Esophagus squamous epithelium (tissue), 5 donors: ENCODE results near the gene LRP1. TPM values are rescaled to one million over a fixed set of nuclear protein-coding genes. Genes with fewer than 3 reads are reported as not detected.

ENCODE experiments used
- DNase-seq: peaks from one replicate; lab custom pipeline; 2025; lab: John Stamatoyannopoulos, UW
- H3K27ac ChIP-seq, 4 donors: fragments of 200-600 bp; sonication (generic); one replicate each; pipeline ENCODE4 v1.5.1; 2016 to 2019; ENCODE audit warnings: mild to moderate bottlenecking in 1 of 4
- H3K27me3 ChIP-seq, 4 donors: fragments of 200-600 bp; sonication (generic); 1 replicate in 3 of 4; 2 replicates in 1 of 4; pipeline versions ENCODE4 v1.5.1 to v1.6.0; 2017 to 2021; ENCODE audit warnings: antibody characterized with exemption in 1 of 4
- H3K36me3 ChIP-seq, 3 donors: fragments of 200-600 bp; sonication (generic); one replicate each; pipeline ENCODE4 v1.5.1; 2016 to 2019
- H3K4me1 ChIP-seq, 3 donors: fragments of 200-600 bp; sonication (generic); one replicate each; pipeline ENCODE4 v1.5.1; 2017 to 2019
- H3K4me3 ChIP-seq, 4 donors: fragments of 200-600 bp; sonication (generic); 1 replicate in 3 of 4; 2 replicates in 1 of 4; pipeline ENCODE4 v1.5.1; 2016 to 2019; ENCODE audit warnings: mild to moderate bottlenecking in 2 of 4, moderate library complexity in 1 of 4
- H3K9me3 ChIP-seq, 3 donors: fragments of 200-600 bp; sonication (generic); one replicate each; pipeline ENCODE4 v1.5.1; 2016 to 2019
- CTCF ChIP-seq, 6 experiments: fragments of 450-650 bp in 4 of 6; fragments of 200-600 bp in 2 of 6; sonication (generic) in 2 of 6; IDR thresholded peaks; one replicate each; pipeline ENCODE4 v1.5.1; 2016 to 2019; ENCODE audit warnings: antibody characterized with exemption in 6 of 6, mild to moderate bottlenecking in 4 of 6, moderate library complexity in 4 of 6
- POLR2A ChIP-seq, 4 donors: fragments of 450-650 bp; IDR thresholded peaks; one replicate each; pipeline ENCODE4 v1.6.1; 2017; ENCODE audit warnings: antibody characterized with exemption in 4 of 4, mild to moderate bottlenecking in 4 of 4, moderate library complexity in 3 of 4
- WGBS, 2 donors: methylation state at CpG; one replicate each; pipeline ENCODE4 v1.1.5; 2018; 5-methylcytosine and 5-hydroxymethylcytosine counted together
- intact Hi-C: fragments of 100-400 bp; cut with DNase I; formaldehyde crosslinking; loops from one replicate; pipeline ENCODE4 v1.15.0; 2022
- total RNA-seq, 4 donors: library from RNA; depleted of rRNA; stranded (reverse); fragments of >200 nt; gene quantifications; one replicate each; pipeline ENCODE4 v1.1.0, GENCODE V29; 2016
- donor health status: DM: yes; HTN: yes; CAD: no.

LRP1 gene
- total RNA-seq, 4 donors from 2014 or later: 60.8 to 147 (median 81.9) TPM

DNA sequence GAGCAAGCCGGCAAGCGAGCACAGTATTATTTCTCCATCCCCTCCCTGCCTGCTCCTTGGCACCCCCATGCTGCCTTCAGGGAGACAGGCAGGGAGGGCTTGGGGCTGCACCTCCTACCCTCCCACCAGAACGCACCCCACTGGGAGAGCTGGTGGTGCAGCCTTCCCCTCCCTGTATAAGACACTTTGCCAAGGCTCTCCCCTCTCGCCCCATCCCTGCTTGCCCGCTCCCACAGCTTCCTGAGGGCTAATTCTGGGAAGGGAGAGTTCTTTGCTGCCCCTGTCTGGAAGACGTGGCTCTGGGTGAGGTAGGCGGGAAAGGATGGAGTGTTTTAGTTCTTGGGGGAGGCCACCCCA lies 84.4 kb downstream of the LRP1 start:
- Histone ChIP-seq H3K27ac (no peak overlapping the region), H3K9me3 (no peaks in the 10 kb centered on the region), H3K4me1 (peaks cover 28 to 49% (median 31%) of the 10 kb centered on the region in 3 donors), H3K36me3 (peaks cover 7 to 54% (median 19%) of the 10 kb centered on the region in 3 donors), H3K4me3 (no peak overlapping the region), H3K27me3 (peaks cover 0 to 41% (median 4%) of the 10 kb centered on the region in 4 donors)
- 63 to 95% methylated on average over 4 to 5 of the region's 7 CpGs for WGBS, 2 donors
- TF ChIP-seq CTCF (IDR thresholded peaks at IDR 0.05) (no peak), POLR2A (IDR thresholded peaks at IDR 0.05) (no peak)
- no peak for DNase-seq
- intact Hi-C loops: no loop called here

DNA sequence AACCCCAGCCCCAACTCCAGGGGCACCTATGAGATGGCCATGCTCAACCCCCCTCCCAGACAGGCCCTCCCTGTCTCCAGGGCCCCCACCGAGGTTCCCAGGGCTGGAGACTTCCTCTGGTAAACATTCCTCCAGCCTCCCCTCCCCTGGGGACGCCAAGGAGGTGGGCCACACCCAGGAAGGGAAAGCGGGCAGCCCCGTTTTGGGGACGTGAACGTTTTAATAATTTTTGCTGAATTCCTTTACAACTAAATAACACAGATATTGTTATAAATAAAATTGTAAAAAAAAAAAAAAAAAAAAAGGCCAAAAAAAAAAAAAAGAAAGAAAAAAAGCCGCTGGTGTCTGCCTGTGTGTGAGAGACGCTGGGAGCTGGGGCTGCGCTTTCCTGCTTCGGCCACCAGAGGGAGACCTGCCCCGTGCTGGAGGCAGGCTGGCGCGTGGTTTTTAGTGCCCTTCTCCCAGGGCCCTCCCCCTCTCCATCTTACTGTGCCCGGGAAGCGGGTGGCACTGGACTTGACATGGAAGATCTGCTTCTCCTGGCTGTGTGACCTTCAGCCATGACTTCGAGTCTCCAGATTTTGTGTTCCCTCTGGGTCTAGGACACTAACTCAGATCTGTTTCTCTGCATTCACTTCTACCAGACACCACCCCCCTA lies 84.9 kb downstream of the LRP1 start:
- Histone ChIP-seq H3K4me3 (no peak overlapping the region), H3K36me3 (peaks cover 7 to 48% (median 19%) of the 10 kb centered on the region in 3 donors), H3K27ac (no peak overlapping the region), H3K27me3 (peaks cover 0 to 46% (median 6%) of the 10 kb centered on the region in 4 donors), H3K9me3 (no peaks in the 10 kb centered on the region), H3K4me1 (peaks cover 29 to 54% (median 35%) of the 10 kb centered on the region in 3 donors)
- TF ChIP-seq CTCF (IDR thresholded peaks at IDR 0.05) (peak; percentile 86 to 95 (median 92)), POLR2A (IDR thresholded peaks at IDR 0.05) (no peak)
- DNase-seq: no peak
- 1 to 9% methylated on average over 15 to 16 of the region's 16 CpGs for WGBS, 2 donors
- intact Hi-C loops: no loop called here

- TF ChIP-seq POLR2A (IDR thresholded peaks at IDR 0.05) (no peak), CTCF (IDR thresholded peaks at IDR 0.05) (no peak)
- Histone ChIP-seq H3K9me3 (no peaks in the 10 kb centered on the region), H3K27me3 (peaks cover 0 to 53% (median 6%) of the 10 kb centered on the region in 4 donors), H3K36me3 (peaks cover 7 to 42% (median 17%) of the 10 kb centered on the region in 3 donors), H3K4me3 (no peak overlapping the region), H3K27ac (no peak overlapping the region), H3K4me1 (peaks cover 29 to 61% (median 35%) of the 10 kb centered on the region in 3 donors)
- no peak for DNase-seq
- intact Hi-C loops: no loop called here
- 0 to 20% methylated on average over 1 of the region's 4 CpGs for WGBS, 2 donors
Measured at GRCh38 chr12:57213763-57214397, 85.6 kb downstream of the LRP1 start.

DNA sequence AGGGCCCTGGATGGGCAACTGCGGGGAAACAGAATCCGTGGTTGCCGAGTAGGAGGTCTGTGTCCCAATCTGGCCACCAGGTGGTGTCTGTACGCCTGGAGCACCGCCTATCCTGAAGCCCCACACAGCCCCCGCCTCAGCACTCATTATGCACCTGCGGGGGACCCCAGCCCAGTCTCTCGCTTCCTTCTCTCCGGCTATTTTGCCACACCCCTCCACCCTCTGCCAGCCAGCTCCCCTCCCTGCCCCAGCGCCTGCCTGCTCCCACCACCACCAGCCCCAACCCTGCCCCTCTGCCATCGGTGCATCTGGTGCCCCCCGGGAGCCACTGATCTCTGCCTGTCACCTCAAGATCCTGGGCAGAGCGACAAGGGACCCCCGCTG lies 86.1 kb downstream of the LRP1 start:
- no peak for TF ChIP-seq POLR2A (IDR thresholded peaks at IDR 0.05)
- peak; percentile 65 to 81 (median 70) for TF ChIP-seq CTCF (IDR thresholded peaks at IDR 0.05)
- H3K9me3 ChIP-seq: no peaks in the 10 kb centered on the region
- DNase-seq: no peak
- no peak overlapping the region for H3K27ac ChIP-seq
- no peak overlapping the region for H3K4me3 ChIP-seq
- H3K36me3 ChIP-seq: peaks cover 7 to 36% (median 12%) of the 10 kb centered on the region in 3 donors
- H3K4me1 ChIP-seq: peaks cover 29 to 64% (median 35%) of the 10 kb centered on the region in 3 donors
- WGBS, 2 donors: 3% methylated on average over 8 to 11 of the region's 14 CpGs
- intact Hi-C loops: no loop called here
- peaks cover 0 to 58% (median 9%) of the 10 kb centered on the region in 4 donors for H3K27me3 ChIP-seq

DNA sequence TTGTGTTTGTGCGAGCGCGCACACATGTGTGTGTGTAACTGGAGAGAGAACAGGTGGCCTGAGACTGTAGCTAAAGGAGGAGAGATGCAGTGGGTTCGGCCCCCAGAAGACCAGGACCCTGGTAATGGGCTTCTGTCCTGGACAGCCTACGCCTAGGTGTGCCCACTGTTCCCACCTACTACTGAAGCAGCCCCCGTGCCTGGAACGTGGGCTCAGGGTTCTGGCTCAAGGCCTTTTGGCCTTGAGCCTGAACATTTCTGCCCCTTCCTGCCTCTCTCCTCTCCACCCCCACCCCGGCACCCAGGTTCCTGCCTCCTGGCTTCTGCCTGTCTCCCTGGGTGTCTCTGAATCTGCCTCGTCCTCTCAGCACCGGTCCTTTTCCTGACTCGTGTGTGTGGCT lies 86.8 kb downstream of the LRP1 start:
- Histone ChIP-seq H3K9me3 (no peaks in the 10 kb centered on the region), H3K4me3 (no peak overlapping the region), H3K27me3 (peaks cover 0 to 64% (median 11%) of the 10 kb centered on the region in 4 donors), H3K36me3 (peaks cover 6 to 30% (median 7%) of the 10 kb centered on the region in 3 donors), H3K27ac (no peak overlapping the region), H3K4me1 (peaks cover 29 to 71% (median 35%) of the 10 kb centered on the region in 3 donors)
- TF ChIP-seq POLR2A (IDR thresholded peaks at IDR 0.05) (no peak), CTCF (IDR thresholded peaks at IDR 0.05) (no peak)
- intact Hi-C loops: no loop called here
- WGBS, 2 donors: 30% methylated on average over 11 of the region's 11 CpGs
- no peak for DNase-seq
